Gastrocnemius medialis (tissue), 4 donors: ENCODE results near the gene RNPS1.

Experiments used
- POLR2A ChIP-seq, 2 donors: fragments of 450-650 bp; IDR thresholded peaks; one replicate each; pipeline ENCODE4 v1.6.1; 2017; ENCODE audit warnings: antibody characterized with exemption in 2 of 2, mild to moderate bottlenecking in 2 of 2, moderate library complexity in 2 of 2
- TF ChIP-seq, protein P1 (sequence below), 5 experiments: fragments of 450-650 bp in 3 of 5; fragments of 200-600 bp in 2 of 5; sonication (generic) in 2 of 5; IDR thresholded peaks in 4 of 5; conservative IDR thresholded peaks in 1 of 5; 1 replicate in 4 of 5; 2 replicates in 1 of 5; pipeline ENCODE4 v1.5.1; 2016 to 2019; ENCODE audit warnings: antibody characterized with exemption in 5 of 5, mild to moderate bottlenecking in 3 of 5, moderate library complexity in 3 of 5

DNA sequence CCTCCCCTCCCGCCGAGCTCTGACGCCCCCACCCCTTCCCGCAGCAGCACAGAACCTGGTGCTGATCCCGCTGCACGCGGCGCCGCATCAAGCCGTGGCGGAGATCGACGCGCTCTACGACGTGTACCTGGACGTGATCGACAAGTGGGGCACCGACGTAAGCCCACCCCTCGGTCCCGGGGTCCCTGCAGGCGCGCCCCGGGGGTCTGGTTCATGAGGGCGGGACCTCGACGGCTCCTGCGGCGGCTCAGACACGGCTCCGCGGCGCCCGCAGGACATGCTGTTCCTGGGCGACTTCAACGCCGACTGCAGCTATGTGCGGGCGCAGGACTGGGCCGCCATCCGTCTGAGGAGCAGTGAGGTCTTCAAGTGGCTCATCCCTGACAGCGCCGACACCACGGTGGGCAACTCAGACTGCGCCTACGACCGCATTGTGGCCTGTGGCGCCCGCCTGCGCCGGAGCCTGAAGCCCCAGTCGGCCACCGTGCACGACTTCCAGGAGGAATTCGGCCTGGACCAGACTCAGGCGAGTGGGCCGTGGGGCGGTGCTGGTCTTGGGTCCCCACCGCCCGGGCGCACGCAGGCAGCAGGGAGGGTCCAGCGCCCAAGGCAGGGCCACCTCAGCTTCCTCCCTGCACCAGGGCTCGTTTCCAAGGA lies 30.3 kb downstream of the RNPS1 start:
- TF ChIP-seq POLR2A (IDR thresholded peaks at IDR 0.05), result no peak
- TF ChIP-seq, protein P1, sequence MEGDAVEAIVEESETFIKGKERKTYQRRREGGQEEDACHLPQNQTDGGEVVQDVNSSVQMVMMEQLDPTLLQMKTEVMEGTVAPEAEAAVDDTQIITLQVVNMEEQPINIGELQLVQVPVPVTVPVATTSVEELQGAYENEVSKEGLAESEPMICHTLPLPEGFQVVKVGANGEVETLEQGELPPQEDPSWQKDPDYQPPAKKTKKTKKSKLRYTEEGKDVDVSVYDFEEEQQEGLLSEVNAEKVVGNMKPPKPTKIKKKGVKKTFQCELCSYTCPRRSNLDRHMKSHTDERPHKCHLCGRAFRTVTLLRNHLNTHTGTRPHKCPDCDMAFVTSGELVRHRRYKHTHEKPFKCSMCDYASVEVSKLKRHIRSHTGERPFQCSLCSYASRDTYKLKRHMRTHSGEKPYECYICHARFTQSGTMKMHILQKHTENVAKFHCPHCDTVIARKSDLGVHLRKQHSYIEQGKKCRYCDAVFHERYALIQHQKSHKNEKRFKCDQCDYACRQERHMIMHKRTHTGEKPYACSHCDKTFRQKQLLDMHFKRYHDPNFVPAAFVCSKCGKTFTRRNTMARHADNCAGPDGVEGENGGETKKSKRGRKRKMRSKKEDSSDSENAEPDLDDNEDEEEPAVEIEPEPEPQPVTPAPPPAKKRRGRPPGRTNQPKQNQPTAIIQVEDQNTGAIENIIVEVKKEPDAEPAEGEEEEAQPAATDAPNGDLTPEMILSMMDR (IDR thresholded peaks at IDR 0.05 in 4 of 5, conservative IDR thresholded peaks at IDR 0.05 in 1 of 5), result no peak
